ENCODE measurements around the gene CDK5RAP2. TPM values are rescaled to one million over a fixed set of nuclear protein-coding genes. Genes with fewer than 3 reads are reported as not detected.
"Not testable (repeated sequence)": the region's sequence is repeated elsewhere in the genome, so short reads cannot be mapped to it uniquely, and the experiment has no call there.

CDK5RAP2 gene
- polyA plus RNA-seq (2013, experiment 1 of 2): 34.4 TPM
- 34.5 TPM for polyA plus RNA-seq (2013, experiment 2 of 2)

GRCh38 chr9:120580051-120580896 lies at the start of gene CDK5RAP2:
CDK5RAP2 (minus strand) TSS chr9:120580167; CDS start chr9:120579978, 189 bp downstream.
- Histone ChIP-seq H3K9me3 (ENCODE audit: control insufficient read depth, low read length) (no peaks in the 10 kb centered on the region), H3K4me3 (ENCODE audit: extremely low read depth, insufficient read depth, low read length, poor library complexity, severe bottlenecking) (peak within 1 kb of the TSS; percentile 98), H3K36me3 (ENCODE audit: control insufficient read depth, insufficient read depth, low read length) (peaks cover 12% of the 10 kb centered on the region), H3K27ac (ENCODE audit: low read depth, low read length, severe bottlenecking) (peak within 1 kb of the TSS; percentile 49), H3K4me1 (ENCODE audit: control insufficient read depth, insufficient read depth, low read length, poor library complexity, severe bottlenecking) (peaks cover 5% of the 10 kb centered on the region)
- WGBS, 2 experiments (ENCODE audit: insufficient coverage in 2 of 2): 11 to 12% methylated on average over 27 to 33 of the region's 33 CpGs

GRCh38 chr9:120628925-120629497 lies 49.0 kb upstream of the CDK5RAP2 start:
- H3K4me3 ChIP-seq (ENCODE audit: extremely low read depth, insufficient read depth, low read length, poor library complexity, severe bottlenecking); H3K4me1 ChIP-seq (ENCODE audit: control insufficient read depth, insufficient read depth, low read length, poor library complexity, severe bottlenecking); H3K27ac ChIP-seq (ENCODE audit: low read depth, low read length, severe bottlenecking); H3K9me3 ChIP-seq (ENCODE audit: control insufficient read depth, low read length); H3K36me3 ChIP-seq (ENCODE audit: control insufficient read depth, insufficient read depth, low read length): not testable (repeated sequence)
- 80 to 94% methylated on average over 3 of the region's 3 CpGs for WGBS, 2 experiments (ENCODE audit: insufficient coverage in 2 of 2)

- no peaks in the 10 kb centered on the region for H3K9me3 ChIP-seq (ENCODE audit: control insufficient read depth, low read length)
- no peak overlapping the region for H3K4me3 ChIP-seq (ENCODE audit: extremely low read depth, insufficient read depth, low read length, poor library complexity, severe bottlenecking)
- H3K36me3 ChIP-seq (ENCODE audit: control insufficient read depth, insufficient read depth, low read length): no peaks in the 10 kb centered on the region
- WGBS, 2 experiments (ENCODE audit: insufficient coverage in 2 of 2): 100% methylated on average over 1 of the region's 4 CpGs; no CpG with 5 or more reads in 1 of the 2 experiments
- H3K4me1 ChIP-seq (ENCODE audit: control insufficient read depth, insufficient read depth, low read length, poor library complexity, severe bottlenecking): peaks cover 2% of the 10 kb centered on the region
- H3K27ac ChIP-seq (ENCODE audit: low read depth, low read length, severe bottlenecking): no peak overlapping the region
Measured at GRCh38 chr9:120628207-120628924, 48.4 kb upstream of the CDK5RAP2 start.

GRCh38 chr9:120627073-120627472 lies 47.1 kb upstream of the CDK5RAP2 start:
- Histone ChIP-seq H3K4me1 (ENCODE audit: control insufficient read depth, insufficient read depth, low read length, poor library complexity, severe bottlenecking) (peaks cover 2% of the 10 kb centered on the region), H3K4me3 (ENCODE audit: extremely low read depth, insufficient read depth, low read length, poor library complexity, severe bottlenecking) (no peak overlapping the region), H3K27ac (ENCODE audit: low read depth, low read length, severe bottlenecking) (no peak overlapping the region), H3K36me3 (ENCODE audit: control insufficient read depth, insufficient read depth, low read length) (no peaks in the 10 kb centered on the region), H3K9me3 (ENCODE audit: control insufficient read depth, low read length) (no peaks in the 10 kb centered on the region)
- WGBS, 2 experiments (ENCODE audit: insufficient coverage in 2 of 2): no CpG with 5 or more reads among the region's 2 CpGs

- no peaks in the 10 kb centered on the region for H3K9me3 ChIP-seq (ENCODE audit: control insufficient read depth, low read length)
- H3K36me3 ChIP-seq (ENCODE audit: control insufficient read depth, insufficient read depth, low read length): no peaks in the 10 kb centered on the region
- no peak overlapping the region for H3K4me3 ChIP-seq (ENCODE audit: extremely low read depth, insufficient read depth, low read length, poor library complexity, severe bottlenecking)
- H3K27ac ChIP-seq (ENCODE audit: low read depth, low read length, severe bottlenecking): no peak overlapping the region
- H3K4me1 ChIP-seq (ENCODE audit: control insufficient read depth, insufficient read depth, low read length, poor library complexity, severe bottlenecking): peaks cover 2% of the 10 kb centered on the region
- no CpG with 5 or more reads among the region's 1 CpG for WGBS, 2 experiments (ENCODE audit: insufficient coverage in 2 of 2)
Measured at GRCh38 chr9:120626512-120626911, 46.5 kb upstream of the CDK5RAP2 start.

- 89 to 91% methylated on average over 5 to 6 of the region's 6 CpGs for WGBS, 2 experiments (ENCODE audit: insufficient coverage in 2 of 2)
- H3K27ac ChIP-seq (ENCODE audit: low read depth, low read length, severe bottlenecking): no peak overlapping the region
- H3K4me1 ChIP-seq (ENCODE audit: control insufficient read depth, insufficient read depth, low read length, poor library complexity, severe bottlenecking): peaks cover 2% of the 10 kb centered on the region
- H3K9me3 ChIP-seq (ENCODE audit: control insufficient read depth, low read length): no peaks in the 10 kb centered on the region
- no peaks in the 10 kb centered on the region for H3K36me3 ChIP-seq (ENCODE audit: control insufficient read depth, insufficient read depth, low read length)
- H3K4me3 ChIP-seq (ENCODE audit: extremely low read depth, insufficient read depth, low read length, poor library complexity, severe bottlenecking): no peak overlapping the region
Measured at GRCh38 chr9:120625222-120625621, 45.3 kb upstream of the CDK5RAP2 start.

- Histone ChIP-seq H3K9me3 (ENCODE audit: control insufficient read depth, low read length) (no peaks in the 10 kb centered on the region), H3K27ac (ENCODE audit: low read depth, low read length, severe bottlenecking) (no peak overlapping the region), H3K4me1 (ENCODE audit: control insufficient read depth, insufficient read depth, low read length, poor library complexity, severe bottlenecking) (peaks cover 2% of the 10 kb centered on the region), H3K36me3 (ENCODE audit: control insufficient read depth, insufficient read depth, low read length) (no peaks in the 10 kb centered on the region), H3K4me3 (ENCODE audit: extremely low read depth, insufficient read depth, low read length, poor library complexity, severe bottlenecking) (no peak overlapping the region)
Measured at GRCh38 chr9:120622790-120623189, 42.8 kb upstream of the CDK5RAP2 start.

- WGBS, 2 experiments (ENCODE audit: insufficient coverage in 2 of 2): 100% methylated on average over 1 of the region's 1 CpG
Measured at GRCh38 chr9:120621941-120622340, 42.0 kb upstream of the CDK5RAP2 start.

GRCh38 chr9:120619751-120620655 lies 40.0 kb upstream of the CDK5RAP2 start:
- H3K27ac ChIP-seq (ENCODE audit: low read depth, low read length, severe bottlenecking): no peak overlapping the region
- no peaks in the 10 kb centered on the region for H3K36me3 ChIP-seq (ENCODE audit: control insufficient read depth, insufficient read depth, low read length)
- H3K4me3 ChIP-seq (ENCODE audit: extremely low read depth, insufficient read depth, low read length, poor library complexity, severe bottlenecking): no peak overlapping the region
- H3K9me3 ChIP-seq (ENCODE audit: control insufficient read depth, low read length): no peaks in the 10 kb centered on the region
- peaks cover under 1% of the 10 kb centered on the region for H3K4me1 ChIP-seq (ENCODE audit: control insufficient read depth, insufficient read depth, low read length, poor library complexity, severe bottlenecking)
- WGBS, 2 experiments (ENCODE audit: insufficient coverage in 2 of 2): 58 to 60% methylated on average over 3 to 4 of the region's 8 CpGs

More at GRCh38 chr9:120621941-120622340, 42.0 kb upstream of the CDK5RAP2 start:
- Histone ChIP-seq H3K27ac (ENCODE audit: low read depth, low read length, severe bottlenecking) (no peak overlapping the region), H3K36me3 (ENCODE audit: control insufficient read depth, insufficient read depth, low read length) (no peaks in the 10 kb centered on the region), H3K9me3 (ENCODE audit: control insufficient read depth, low read length) (no peaks in the 10 kb centered on the region), H3K4me1 (ENCODE audit: control insufficient read depth, insufficient read depth, low read length, poor library complexity, severe bottlenecking) (peaks cover 2% of the 10 kb centered on the region), H3K4me3 (ENCODE audit: extremely low read depth, insufficient read depth, low read length, poor library complexity, severe bottlenecking) (no peak overlapping the region)
